Skeletal muscle satellite cell (primary cell): ENCODE results near the gene CGB5.
"Not testable (repeated sequence)": the region's sequence is repeated elsewhere in the genome, so short reads cannot be mapped to it uniquely, and the experiment has no call there.

Source experiments
- H3K27me3 ChIP-seq: 2 replicates; pipeline ENCODE4 v1.7.0; 2013; ENCODE audit warnings: low read length; ENCODE audit not compliant: control insufficient read depth, insufficient read depth
- H3K36me3 ChIP-seq: 2 replicates; pipeline ENCODE4 v1.7.0; 2013; ENCODE audit warnings: mild to moderate bottlenecking, control low read depth, low read length; ENCODE audit not compliant: insufficient read depth
- H3K4me1 ChIP-seq: 2 replicates; pipeline ENCODE4 v1.7.0; 2013; ENCODE audit warnings: low read length; ENCODE audit not compliant: control insufficient read depth, insufficient read depth
- H3K4me2 ChIP-seq: 2 replicates; pipeline ENCODE4 v1.7.0; 2013; ENCODE audit warnings: mild to moderate bottlenecking, low read length
- H3K4me3 ChIP-seq: 2 replicates; pipeline ENCODE4 v1.7.0; 2013; ENCODE audit warnings: low read length
- H3K9ac ChIP-seq: 2 replicates; pipeline ENCODE4 v1.7.0; 2013; ENCODE audit warnings: mild to moderate bottlenecking, low read depth, low read length, moderate library complexity
- H3K9me3 ChIP-seq: replicated peaks from 2 replicates; pipeline ENCODE4 v1.7.0; 2013; ENCODE audit warnings: mild to moderate bottlenecking, control low read depth, low read length

CGB5 gene

GRCh38 chr19:49014870-49015255, 28.8 kb upstream of the CGB5 start:
- Histone ChIP-seq H3K27me3 (no peaks in the 10 kb centered on the region), H3K36me3 (peaks cover 52% of the 10 kb centered on the region), H3K4me3 (no peak overlapping the region), H3K9ac (no peak overlapping the region), H3K4me1 (peaks cover 21% of the 10 kb centered on the region), H3K9me3 (no peaks in the 10 kb centered on the region), H3K4me2 (no peak overlapping the region)

GRCh38 chr19:49016067-49016839, 27.4 kb upstream of the CGB5 start:
- Histone ChIP-seq H3K4me2 (no peak overlapping the region), H3K9ac (no peak overlapping the region), H3K4me1 (peaks cover 21% of the 10 kb centered on the region), H3K27me3 (no peaks in the 10 kb centered on the region), H3K9me3 (no peaks in the 10 kb centered on the region), H3K36me3 (peaks cover 41% of the 10 kb centered on the region), H3K4me3 (no peak overlapping the region)

- peak within 1 kb of the TSS; percentile 93 for H3K4me2 ChIP-seq
- peaks cover 21% of the 10 kb centered on the region for H3K4me1 ChIP-seq
- H3K36me3 ChIP-seq: peaks cover 34% of the 10 kb centered on the region
- H3K9me3 ChIP-seq: no peaks in the 10 kb centered on the region
- peak within 1 kb of the TSS; percentile 59 for H3K9ac ChIP-seq
- peak within 1 kb of the TSS; percentile 68 for H3K4me3 ChIP-seq
- H3K27me3 ChIP-seq: no peaks in the 10 kb centered on the region
Observed at GRCh38 chr19:49017041-49017665, 26.5 kb upstream of the CGB5 start, which contains the start of gene LHB. Gene LHB (minus strand): TSS chr19:49017091. CDS start chr19:49017081, 10 bp downstream.

GRCh38 chr19:49017666-49018351, 25.8 kb upstream of the CGB5 start:
- H3K9me3 ChIP-seq: no peaks in the 10 kb centered on the region
- H3K27me3 ChIP-seq: no peaks in the 10 kb centered on the region
- peak overlapping the region; percentile 93 for H3K4me2 ChIP-seq
- H3K9ac ChIP-seq: peak overlapping the region; percentile 59
- H3K36me3 ChIP-seq: peaks cover 28% of the 10 kb centered on the region
- peak overlapping the region; percentile 68 for H3K4me3 ChIP-seq
- peaks cover 21% of the 10 kb centered on the region for H3K4me1 ChIP-seq

GRCh38 chr19:49018388-49019241, 25.0 kb upstream of the CGB5 start:
- H3K27me3 ChIP-seq, H3K9me3 ChIP-seq: not testable (repeated sequence)
- H3K36me3 ChIP-seq: peaks cover 23% of the 10 kb centered on the region
- H3K4me2 ChIP-seq: peak overlapping the region; percentile 93
- peak overlapping the region; percentile 68 for H3K4me3 ChIP-seq
- H3K4me1 ChIP-seq: peaks cover 21% of the 10 kb centered on the region
- H3K9ac ChIP-seq: peak overlapping the region; percentile 59

- Histone ChIP-seq H3K36me3 (peaks cover 16% of the 10 kb centered on the region), H3K4me3 (peak overlapping the region; percentile 68), H3K9ac (peak overlapping the region; percentile 59), H3K9me3 (no peaks in the 10 kb centered on the region), H3K4me1 (peaks cover 21% of the 10 kb centered on the region), H3K27me3 (no peaks in the 10 kb centered on the region), H3K4me2 (peak overlapping the region; percentile 93)
Observed at GRCh38 chr19:49019242-49019932, 24.3 kb upstream of the CGB5 start.

GRCh38 chr19:49020342-49020741, 23.3 kb upstream of the CGB5 start:
- Histone ChIP-seq H3K4me2 (no peak overlapping the region), H3K9ac (no peak overlapping the region), H3K27me3 (no peaks in the 10 kb centered on the region), H3K4me1 (peaks cover 21% of the 10 kb centered on the region), H3K36me3 (peaks cover 7% of the 10 kb centered on the region), H3K4me3 (no peak overlapping the region), H3K9me3 (no peaks in the 10 kb centered on the region)

GRCh38 chr19:49020931-49021895, 22.4 kb upstream of the CGB5 start:
- Histone ChIP-seq H3K4me2 (no peak overlapping the region), H3K9ac (no peak overlapping the region), H3K27me3 (no peaks in the 10 kb centered on the region), H3K4me1 (peaks cover 24% of the 10 kb centered on the region), H3K9me3 (no peaks in the 10 kb centered on the region), H3K4me3 (no peak overlapping the region), H3K36me3 (no peaks in the 10 kb centered on the region)

GRCh38 chr19:49022116-49022515, 21.5 kb upstream of the CGB5 start:
- Histone ChIP-seq H3K4me1 (peaks cover 24% of the 10 kb centered on the region), H3K9ac (no peak overlapping the region), H3K27me3 (no peaks in the 10 kb centered on the region), H3K4me2 (no peak overlapping the region), H3K36me3 (no peaks in the 10 kb centered on the region), H3K4me3 (no peak overlapping the region), H3K9me3 (no peaks in the 10 kb centered on the region)

GRCh38 chr19:49024233-49024632, 19.4 kb upstream of the CGB5 start, which contains the start of gene CGB3:
Gene CGB3 (minus strand): TSS chr19:49024333. CDS start chr19:49023971, 362 bp downstream.
- not testable (repeated sequence) for H3K27me3 ChIP-seq, H3K9me3 ChIP-seq, H3K4me2 ChIP-seq, H3K36me3 ChIP-seq, H3K4me3 ChIP-seq, H3K9ac ChIP-seq, H3K4me1 ChIP-seq
